SK-N-SH (cell line): Measurements from ENCODE around the gene MRPL44. TPM values are rescaled to one million over a fixed set of nuclear protein-coding genes. Genes with fewer than 3 reads are reported as not detected.

Experiments used
- CTCF ChIA-PET: fragments of 300-600, 350-600 bp; formaldehyde crosslinking; extraction: SDS; loops from one replicate; lab custom pipeline; 2021; lab: Yijun Ruan, JAX
- POLR2A ChIA-PET: fragments of 350-600 bp; sonication (Branson Sonifier 250); formaldehyde crosslinking; extraction: SDS; loops from one replicate; lab custom pipeline; 2020; ENCODE audit warnings: antibody characterized with exemption, inconsistent platforms; lab: Yijun Ruan, JAX
- DNase-seq: peaks from one replicate; pipeline ENCODE4 v3.0.0; 2012
- H2AFZ ChIP-seq: fragments of 200-600 bp; sonication (generic); 2 replicates; pipeline ENCODE4 v1.8.1; 2016; ENCODE audit warnings: antibody characterized with exemption, mild to moderate bottlenecking, low read depth
- H3F3A ChIP-seq: fragments of 200-600 bp; sonication (generic); replicated peaks from 2 replicates; pipeline ENCODE3; 2016; ENCODE audit warnings: antibody characterized with exemption, mild to moderate bottlenecking; ENCODE audit not compliant: insufficient read depth
- H3K27ac ChIP-seq, 2 experiments: fragments of 200-500 bp in 1 of 2; fragments of 200-600 bp in 1 of 2; sonication (Bioruptor generic) in 1 of 2; sonication (generic), shearing (Covaris generic) in 1 of 2; 2 replicates each; pipeline versions ENCODE4 v1.5.1 to v1.6.1; 2014 to 2016; ENCODE audit warnings: low read depth in 2 of 2, inconsistent platforms in 1 of 2, low read length in 1 of 2, mild to moderate bottlenecking in 1 of 2, mixed read lengths in 1 of 2
- H3K27me3 ChIP-seq: fragments of 200-600 bp; sonication (generic), shearing (Covaris generic); 2 replicates; pipeline ENCODE4 v1.6.1; 2016; ENCODE audit warnings: mixed run types; ENCODE audit not compliant: insufficient read depth
- H3K36me3 ChIP-seq, 2 experiments: fragments of 200-500 bp in 1 of 2; fragments of 200-600 bp in 1 of 2; sonication (Bioruptor generic) in 1 of 2; sonication (generic) in 1 of 2; replicated peaks in 1 of 2; 2 replicates each; pipeline versions ENCODE3 to v1.5.1; 2014 to 2016; ENCODE audit warnings: low read length in 1 of 2, mild to moderate bottlenecking in 1 of 2; ENCODE audit not compliant: insufficient read depth in 2 of 2, control insufficient read depth in 1 of 2
- H3K4me1 ChIP-seq, 2 experiments: fragments of 200-500 bp in 1 of 2; fragments of 200-600 bp in 1 of 2; sonication (Bioruptor generic) in 1 of 2; sonication (generic), shearing (Covaris generic) in 1 of 2; 2 replicates each; pipeline versions ENCODE4 v1.5.1 to v1.6.1; 2014 to 2016; ENCODE audit warnings: low read depth in 1 of 2, low read length in 1 of 2, mixed run types in 1 of 2; ENCODE audit not compliant: insufficient read depth in 2 of 2, control insufficient read depth in 1 of 2
- H3K4me2 ChIP-seq: fragments of 200-600 bp; sonication (generic), shearing (Covaris generic); 2 replicates; pipeline ENCODE4 v1.6.1; 2017; ENCODE audit warnings: mixed run types
- H3K4me3 ChIP-seq, 2 experiments: fragments of 200-500 bp in 1 of 2; fragments of 200-600 bp in 1 of 2; sonication (Bioruptor generic) in 1 of 2; sonication (generic), shearing (Covaris generic) in 1 of 2; 2 replicates each; pipeline versions ENCODE4 v1.5.1 to v1.8.1; 2014 to 2016; ENCODE audit warnings: low read depth in 2 of 2, inconsistent platforms in 1 of 2, low read length in 1 of 2, mild to moderate bottlenecking in 1 of 2, mixed read lengths in 1 of 2, moderate library complexity in 1 of 2
- H3K79me2 ChIP-seq: fragments of 200-600 bp; sonication (generic); 2 replicates; pipeline ENCODE4 v1.8.1; 2017; ENCODE audit warnings: mild to moderate bottlenecking; ENCODE audit not compliant: insufficient read depth
- H3K9ac ChIP-seq: fragments of 200-600 bp; sonication (generic); 2 replicates; pipeline ENCODE4 v1.6.1; 2017; ENCODE audit warnings: mixed run types
- H3K9me2 ChIP-seq: fragments of 200-600 bp; sonication (generic); 2 replicates; pipeline ENCODE4 v1.6.1; 2017; ENCODE audit warnings: mixed run types
- H3K9me3 ChIP-seq: fragments of 200-600 bp; sonication (generic); 2 replicates; pipeline ENCODE4 v1.6.1; 2017; ENCODE audit warnings: mixed run types, mild to moderate bottlenecking, moderate library complexity
- H4K20me1 ChIP-seq: fragments of 200-600 bp; sonication (generic); 2 replicates; pipeline ENCODE4 v1.6.1; 2017; ENCODE audit warnings: mild to moderate bottlenecking, mixed run types; ENCODE audit not compliant: insufficient read depth
- ELF1 ChIP-seq: IDR thresholded peaks from 2 replicates; pipeline ENCODE4 v1.4.0; 2012
- EP300 ChIP-seq, 2 experiments: IDR thresholded peaks; 2 replicates each; pipeline versions ENCODE4 v1.4.0 to v1.6.1; 2012; ENCODE audit warnings: borderline replicate concordance in 1 of 2, low read depth in 1 of 2, low read length in 1 of 2
- EZH2phosphoT487 ChIP-seq: fragments of 200-600 bp; sonication (generic); IDR thresholded peaks from 2 replicates; pipeline ENCODE4 v1.6.1; 2017; ENCODE audit warnings: low read depth, mixed run types, mild to moderate bottlenecking, antibody characterized with exemption, moderate library complexity, borderline replicate concordance
- FOSL2 ChIP-seq: IDR thresholded peaks from 2 replicates; pipeline ENCODE4 v1.4.0; 2012; ENCODE audit warnings: low read depth, mild to moderate bottlenecking, moderate library complexity, borderline replicate concordance
- FOXJ3 ChIP-seq: sonication (generic); formaldehyde crosslinking; IDR thresholded peaks from 2 replicates; pipeline ENCODE4 v1.5.1; 2020; ENCODE audit warnings: mild to moderate bottlenecking, missing genetic modification reagents
- FOXM1 ChIP-seq: IDR thresholded peaks from 2 replicates; pipeline ENCODE4 v1.4.0; 2012; ENCODE audit warnings: low read depth, mild to moderate bottlenecking
- GABPA ChIP-seq: IDR thresholded peaks from 2 replicates; pipeline ENCODE4 v1.4.0; 2012; ENCODE audit warnings: low read depth, mild to moderate bottlenecking
- GATA2 ChIP-seq: sonication (generic); formaldehyde crosslinking; IDR thresholded peaks from 2 replicates; pipeline ENCODE4 v1.5.0; 2020; ENCODE audit warnings: mild to moderate bottlenecking, missing genetic modification reagents
- IRF3 ChIP-seq: fragments of 150-350 bp; IDR thresholded peaks from 2 replicates; pipeline ENCODE4 v1.6.1; 2016; ENCODE audit warnings: mild to moderate bottlenecking, low read depth, low read length
- JUND ChIP-seq: IDR thresholded peaks from 2 replicates; pipeline ENCODE4 v1.4.0; 2012
- MAX ChIP-seq: IDR thresholded peaks from 2 replicates; pipeline ENCODE4 v1.4.0; 2012; ENCODE audit warnings: low read depth
- MXI1 ChIP-seq: IDR thresholded peaks from 2 replicates; pipeline ENCODE4 v1.6.1; 2012; ENCODE audit warnings: mild to moderate bottlenecking, low read depth, low read length, improper control_type of control experiment
- NRF1 ChIP-seq: IDR thresholded peaks from 2 replicates; pipeline ENCODE4 v1.6.1; 2012; ENCODE audit warnings: low read depth, mild to moderate bottlenecking, low read length
- PBX3 ChIP-seq: IDR thresholded peaks from 2 replicates; pipeline ENCODE4; 2012
- POLR2AphosphoS5 ChIP-seq: IDR thresholded peaks from 2 replicates; pipeline ENCODE4 v1.6.1; 2012; ENCODE audit warnings: low read depth, low read length
- RCOR1 ChIP-seq: fragments of 150-350 bp; IDR thresholded peaks from 2 replicates; pipeline ENCODE4 v1.6.1; 2017; ENCODE audit warnings: antibody characterized with exemption, low read length
- REST ChIP-seq: IDR thresholded peaks from 2 replicates; pipeline ENCODE4 v1.6.1; 2012; ENCODE audit warnings: mild to moderate bottlenecking, low read depth, low read length, moderate library complexity
- SIN3A ChIP-seq: IDR thresholded peaks from 2 replicates; pipeline ENCODE4 v1.6.1; 2012; ENCODE audit warnings: low read depth, mild to moderate bottlenecking, low read length, moderate library complexity, borderline replicate concordance
- TCF12 ChIP-seq: IDR thresholded peaks from 2 replicates; pipeline ENCODE4 v1.4.0; 2012
- TEAD4 ChIP-seq: IDR thresholded peaks from 2 replicates; pipeline ENCODE4 v1.4.0; 2012; ENCODE audit warnings: mild to moderate bottlenecking, borderline replicate concordance; ENCODE audit not compliant: insufficient read depth
- USF1 ChIP-seq: IDR thresholded peaks from 2 replicates; pipeline ENCODE4 v1.4.0; 2012; ENCODE audit warnings: low read depth, borderline replicate concordance
- YY1 ChIP-seq: IDR thresholded peaks from 2 replicates; pipeline ENCODE4 v1.4.0; 2012; ENCODE audit warnings: low read depth, mild to moderate bottlenecking
- ZBTB33 ChIP-seq: IDR thresholded peaks from 2 replicates; pipeline ENCODE4 v1.4.0; 2012; ENCODE audit warnings: low read depth, borderline replicate concordance
- WGBS: methylation state at CpG from one replicate; pipeline ENCODE4 v1.1.6; 2017; ENCODE audit warnings: low lambda C conversion rate; 5-methylcytosine and 5-hydroxymethylcytosine counted together
- polyA plus RNA-seq, 3 experiments: library from polyadenylated mRNA; depleted of rRNA; stranded (reverse); fragments of >200 nt; gene quantifications; 2 replicates each; pipeline ENCODE4 v1.2.3, GENCODE V29; 2012

The MRPL44 gene
- polyA plus RNA-seq (2012; rRNA removed): 12.9 and 14.5 TPM in 2 replicates
- polyA plus RNA-seq (2012; cell fraction: cytosol; rRNA removed): 19.2 and 20.2 TPM in 2 replicates
- polyA plus RNA-seq (2012; cell fraction: nucleus; rRNA removed): 5.5 and 8.1 TPM in 2 replicates

GRCh38 chr2:223957092-223957851 lies at the start of gene MRPL44:
MRPL44 (plus strand) TSS chr2:223957463; CDS start chr2:223957473, 10 bp downstream.
- Histone ChIP-seq H2AFZ (peak within 1 kb of the TSS; percentile 91), H3K4me3 (peak within 1 kb of the TSS; percentile 93 to 97), H3K9me3 (no peaks in the 10 kb centered on the region), H3F3A (no peaks in the 10 kb centered on the region), H3K79me2 (peaks cover 50% of the 10 kb centered on the region), H3K4me1 (peaks cover 4 to 27% of the 10 kb centered on the region in 2 experiments; a peak in 3 of 4 replicates), H3K9me2 (no peaks in the 10 kb centered on the region), H4K20me1 (no peaks in the 10 kb centered on the region; the same call in 1 of the 2 replicates), H3K4me2 (peak within 1 kb of the TSS; percentile 71), H3K27me3 (no peaks in the 10 kb centered on the region), H3K36me3 (peaks cover 24 to 25% of the 10 kb centered on the region in 2 experiments), H3K9ac (peak within 1 kb of the TSS; percentile 89), H3K27ac (peak within 1 kb of the TSS; percentile 74 to 89)
- ChIA-PET CTCF (interaction anchor here (0.9 to 3.0 kb wide), 5 partner anchors 10 to 492 kb away, joined by 3 to 16 read pairs (median 5); no protein-coding TSS in a partner anchor), POLR2A (interaction anchor here (0.5 to 0.6 kb wide), 2 partner anchors 51 to 1913 kb away, joined by 3 to 8 read pairs; no protein-coding TSS in a partner anchor)
- WGBS: under 1% methylated on average over 45 of the region's 65 CpGs
- peak; percentile 93 for DNase-seq
- no peak for TF ChIP-seq EZH2phosphoT487
- TF ChIP-seq PBX3: peak; percentile 56
- TF ChIP-seq SIN3A: peak; percentile 98
- TF ChIP-seq TEAD4: 0 out of 2 replicates have a peak, but pooled peaks have one; percentile 21
- TF ChIP-seq NRF1: peak; percentile 64
- TF ChIP-seq FOXM1: 0 out of 2 replicates have a peak, but pooled peaks have one; percentile 15
- TF ChIP-seq POLR2AphosphoS5: peak; percentile 95
- peak; percentile 26; the same call in 1 of the 2 replicates for TF ChIP-seq IRF3
- peak; percentile 85 for TF ChIP-seq MXI1
- TF ChIP-seq REST: peak; percentile 77; the same call in 1 of the 2 replicates
- no peak for TF ChIP-seq RCOR1
- TF ChIP-seq ELF1: peak; percentile 100
- peak; percentile 97 for TF ChIP-seq YY1
- peak; percentile 97 for TF ChIP-seq GABPA
- TF ChIP-seq ZBTB33: peak; percentile 67; the same call in 1 of the 2 replicates
- no peak for TF ChIP-seq TCF12
- no peak for TF ChIP-seq JUND
- TF ChIP-seq FOXJ3 (CRISPR knock-in tag): 0 out of 2 replicates have a peak, but pooled peaks have one; percentile 37
- TF ChIP-seq USF1: peak; percentile 53
- peak; percentile 34 to 53; a peak in 2 of 4 replicates for TF ChIP-seq EP300 (IDR thresholded peaks at IDR 0.05; ENCODE audit: borderline replicate concordance in 1 of 2, low read depth in 1 of 2, low read length in 1 of 2)
- TF ChIP-seq GATA2 (CRISPR knock-in tag): no peak
- peak; percentile 92 for TF ChIP-seq MAX
- no peak for TF ChIP-seq FOSL2
